PC-3 (cell line): Measurements from ENCODE around the gene KRTAP4-11.

ENCODE experiments used
- CTCF ChIP-seq: fragments of 300-600 bp; sonication (generic); conservative IDR thresholded peaks from 2 replicates; pipeline ENCODE4 v1.5.1; 2017; ENCODE audit warnings: antibody characterized with exemption, low read depth, mild to moderate bottlenecking, low read length
- EZH2 ChIP-seq: fragments of 300-600 bp; sonication (generic); IDR thresholded peaks from one replicate; pipeline ENCODE4 v1.6.1; 2017; ENCODE audit warnings: antibody characterized with exemption, mild to moderate bottlenecking, low read length; ENCODE audit not compliant: unreplicated experiment
- EZH2phosphoT487 ChIP-seq: fragments of 300-600 bp; sonication (generic); IDR thresholded peaks from 2 replicates; pipeline ENCODE4 v1.6.1; 2018; ENCODE audit warnings: mild to moderate bottlenecking, antibody characterized with exemption, low read length, borderline replicate concordance

GRCh38 chr17:41149652-41149985 is 31.4 kb upstream of the KRTAP4-11 start, which contains the start of gene KRTAP4-5:
- TF ChIP-seq CTCF (no peak), EZH2phosphoT487 (no peak), EZH2 (no peak)
